ENCODE measurements around the gene WDR6.

WDR6 gene, protein sequence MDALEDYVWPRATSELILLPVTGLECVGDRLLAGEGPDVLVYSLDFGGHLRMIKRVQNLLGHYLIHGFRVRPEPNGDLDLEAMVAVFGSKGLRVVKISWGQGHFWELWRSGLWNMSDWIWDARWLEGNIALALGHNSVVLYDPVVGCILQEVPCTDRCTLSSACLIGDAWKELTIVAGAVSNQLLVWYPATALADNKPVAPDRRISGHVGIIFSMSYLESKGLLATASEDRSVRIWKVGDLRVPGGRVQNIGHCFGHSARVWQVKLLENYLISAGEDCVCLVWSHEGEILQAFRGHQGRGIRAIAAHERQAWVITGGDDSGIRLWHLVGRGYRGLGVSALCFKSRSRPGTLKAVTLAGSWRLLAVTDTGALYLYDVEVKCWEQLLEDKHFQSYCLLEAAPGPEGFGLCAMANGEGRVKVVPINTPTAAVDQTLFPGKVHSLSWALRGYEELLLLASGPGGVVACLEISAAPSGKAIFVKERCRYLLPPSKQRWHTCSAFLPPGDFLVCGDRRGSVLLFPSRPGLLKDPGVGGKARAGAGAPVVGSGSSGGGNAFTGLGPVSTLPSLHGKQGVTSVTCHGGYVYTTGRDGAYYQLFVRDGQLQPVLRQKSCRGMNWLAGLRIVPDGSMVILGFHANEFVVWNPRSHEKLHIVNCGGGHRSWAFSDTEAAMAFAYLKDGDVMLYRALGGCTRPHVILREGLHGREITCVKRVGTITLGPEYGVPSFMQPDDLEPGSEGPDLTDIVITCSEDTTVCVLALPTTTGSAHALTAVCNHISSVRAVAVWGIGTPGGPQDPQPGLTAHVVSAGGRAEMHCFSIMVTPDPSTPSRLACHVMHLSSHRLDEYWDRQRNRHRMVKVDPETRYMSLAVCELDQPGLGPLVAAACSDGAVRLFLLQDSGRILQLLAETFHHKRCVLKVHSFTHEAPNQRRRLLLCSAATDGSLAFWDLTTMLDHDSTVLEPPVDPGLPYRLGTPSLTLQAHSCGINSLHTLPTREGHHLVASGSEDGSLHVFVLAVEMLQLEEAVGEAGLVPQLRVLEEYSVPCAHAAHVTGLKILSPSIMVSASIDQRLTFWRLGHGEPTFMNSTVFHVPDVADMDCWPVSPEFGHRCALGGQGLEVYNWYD

GRCh38 chr3:49007068-49007770 lies at the start of gene WDR6:
TSS of gene WDR6 (plus strand) at chr3:49007391. CDS start at chr3:49007432, 41 bp downstream.
- DNase-seq (ENCODE audit: low read depth in 4 of 4, low spot score in 1 of 4), result peak; percentile 89 to 98 (median 95)

DNA sequence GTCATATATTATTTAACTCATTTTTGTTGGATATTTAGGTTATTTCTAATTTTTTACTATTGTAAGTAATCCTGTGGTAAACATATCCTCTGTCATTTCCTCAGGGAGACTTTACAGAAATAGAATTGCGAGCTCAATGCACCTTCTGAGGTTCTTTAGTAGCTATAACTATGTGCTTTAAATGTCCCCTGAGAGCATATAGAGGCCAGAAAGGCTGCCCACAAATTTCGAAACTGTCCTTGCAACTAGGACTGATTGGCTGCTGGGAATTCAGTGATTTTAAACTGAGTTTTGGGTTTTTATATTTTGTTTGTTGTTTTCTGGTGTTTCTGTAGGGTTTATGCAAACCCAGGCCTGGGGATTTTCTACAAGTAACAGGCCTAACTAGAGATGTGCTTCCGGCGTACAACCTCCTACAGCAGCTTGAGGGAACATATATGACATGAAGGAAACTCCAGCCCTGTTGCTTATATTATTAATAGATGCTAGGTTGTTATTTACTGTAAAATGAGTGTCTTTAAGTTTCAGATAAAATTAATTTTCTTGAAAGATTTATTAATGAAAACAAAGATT lies 46.3 kb upstream of the WDR6 start:
- DNase-seq (ENCODE audit: low read depth in 4 of 4, low spot score in 1 of 4), result no peak

- DNase-seq (ENCODE audit: low read depth in 4 of 4, low spot score in 1 of 4), result no peak
Observed at GRCh38 chr3:48962340-48962739, 44.9 kb upstream of the WDR6 start.

- DNase-seq (ENCODE audit: low read depth in 4 of 4, low spot score in 1 of 4), result no peak
Observed at GRCh38 chr3:48962939-48963338, 44.3 kb upstream of the WDR6 start.

DNA sequence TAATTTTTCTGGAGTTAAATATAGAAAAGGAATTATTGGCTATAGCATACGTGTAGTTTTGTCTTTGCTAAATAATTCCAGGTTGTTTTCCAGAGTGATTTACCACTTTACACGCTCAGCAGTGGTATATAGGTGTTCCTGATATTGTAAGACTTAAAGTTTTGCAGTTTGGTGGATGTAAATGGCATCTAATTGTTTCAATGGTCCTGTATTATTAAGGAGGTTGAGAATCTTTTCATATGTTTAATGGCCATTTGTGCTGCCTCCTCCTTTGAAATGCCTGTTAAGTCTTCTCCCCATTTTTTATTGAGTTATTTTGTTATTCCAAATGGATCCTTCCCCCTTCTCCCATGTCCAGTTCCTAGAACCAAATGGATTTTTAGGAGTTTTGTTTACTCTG lies 43.6 kb upstream of the WDR6 start:
- no peak for DNase-seq (ENCODE audit: low read depth in 4 of 4, low spot score in 1 of 4)

- DNase-seq (ENCODE audit: low read depth in 4 of 4, low spot score in 1 of 4), result no peak
Observed at GRCh38 chr3:48966367-48966766, 40.8 kb upstream of the WDR6 start.

- no peak for DNase-seq (ENCODE audit: low read depth in 4 of 4, low spot score in 1 of 4)
Observed at GRCh38 chr3:48966876-48967361, 40.3 kb upstream of the WDR6 start.

DNA sequence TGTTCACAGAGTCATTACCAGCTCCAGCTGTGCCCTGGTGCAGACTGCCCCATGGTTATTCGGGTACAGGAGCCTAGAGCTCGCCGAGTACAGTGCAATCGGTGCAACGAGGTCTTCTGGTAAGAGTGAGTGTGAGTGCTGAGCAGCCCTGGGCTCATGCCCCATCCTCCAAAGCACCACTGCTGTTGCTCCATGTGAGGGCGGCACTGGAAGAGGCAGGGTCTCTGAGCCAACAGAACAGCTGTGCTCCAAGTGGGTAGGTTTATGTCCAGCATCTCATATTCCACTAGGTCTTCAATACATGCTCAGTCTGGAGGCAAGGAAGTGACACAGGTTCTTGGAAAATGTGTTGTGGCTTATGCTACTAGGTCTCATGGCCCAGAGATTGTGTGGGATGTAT lies 36.6 kb upstream of the WDR6 start:
- no peak for DNase-seq (ENCODE audit: low read depth in 4 of 4, low spot score in 1 of 4)

GRCh38 chr3:48974076-48974864 lies 32.9 kb upstream of the WDR6 start:
- no peak for DNase-seq (ENCODE audit: low read depth in 4 of 4, low spot score in 1 of 4)

GRCh38 chr3:48979451-48979850 lies 27.7 kb upstream of the WDR6 start:
- no peak for DNase-seq (ENCODE audit: low read depth in 4 of 4, low spot score in 1 of 4)

DNA sequence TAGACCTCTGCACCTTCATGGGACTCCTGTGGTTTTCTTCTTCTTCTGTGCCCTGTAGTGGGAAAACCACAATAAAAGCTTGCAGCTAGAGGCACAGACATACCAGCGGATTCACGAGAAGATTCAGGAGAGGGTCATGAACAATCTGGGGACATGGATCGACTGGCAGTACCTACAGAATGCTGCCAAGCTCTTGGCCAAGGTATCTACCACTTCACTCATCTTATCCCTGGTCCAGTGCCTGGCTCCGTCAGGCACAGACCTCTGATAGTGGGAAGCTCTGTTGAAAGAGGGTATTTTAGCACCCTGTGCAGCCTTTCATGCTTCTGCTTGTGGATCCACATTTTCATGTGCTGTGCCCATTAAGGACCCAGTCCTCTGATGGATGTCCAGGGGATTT lies 26.9 kb upstream of the WDR6 start:
- no peak for DNase-seq (ENCODE audit: low read depth in 4 of 4, low spot score in 1 of 4)

- no peak for DNase-seq (ENCODE audit: low read depth in 4 of 4, low spot score in 1 of 4)
Observed at GRCh38 chr3:48982016-48982415, 25.2 kb upstream of the WDR6 start.

GRCh38 chr3:48982686-48983085 lies 24.5 kb upstream of the WDR6 start:
- no peak for DNase-seq (ENCODE audit: low read depth in 4 of 4, low spot score in 1 of 4)

DNA sequence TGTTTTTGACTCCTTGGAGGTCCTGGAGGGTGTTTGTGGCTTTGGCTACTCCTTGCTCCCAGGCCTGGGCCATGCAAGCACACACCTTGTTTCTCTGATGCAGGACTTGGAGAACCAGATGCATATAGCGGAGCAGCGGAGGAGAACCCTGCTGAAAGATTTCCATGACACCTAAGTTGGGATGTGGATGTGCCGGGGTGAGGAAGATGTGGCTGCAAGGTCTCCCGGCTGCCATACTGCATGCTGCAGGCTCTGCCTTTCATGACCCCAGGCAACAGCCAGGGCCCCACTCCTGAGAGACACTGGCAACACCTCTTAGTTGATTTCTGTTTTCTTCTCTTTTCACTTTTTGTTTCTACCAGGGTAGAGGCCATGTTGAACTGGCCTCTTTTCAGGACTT lies 24.1 kb upstream of the WDR6 start:
- DNase-seq (ENCODE audit: low read depth in 4 of 4, low spot score in 1 of 4), result no peak

- DNase-seq (ENCODE audit: low read depth in 4 of 4, low spot score in 1 of 4), result no peak
Observed at GRCh38 chr3:48984663-48985062, 22.5 kb upstream of the WDR6 start.

DNA sequence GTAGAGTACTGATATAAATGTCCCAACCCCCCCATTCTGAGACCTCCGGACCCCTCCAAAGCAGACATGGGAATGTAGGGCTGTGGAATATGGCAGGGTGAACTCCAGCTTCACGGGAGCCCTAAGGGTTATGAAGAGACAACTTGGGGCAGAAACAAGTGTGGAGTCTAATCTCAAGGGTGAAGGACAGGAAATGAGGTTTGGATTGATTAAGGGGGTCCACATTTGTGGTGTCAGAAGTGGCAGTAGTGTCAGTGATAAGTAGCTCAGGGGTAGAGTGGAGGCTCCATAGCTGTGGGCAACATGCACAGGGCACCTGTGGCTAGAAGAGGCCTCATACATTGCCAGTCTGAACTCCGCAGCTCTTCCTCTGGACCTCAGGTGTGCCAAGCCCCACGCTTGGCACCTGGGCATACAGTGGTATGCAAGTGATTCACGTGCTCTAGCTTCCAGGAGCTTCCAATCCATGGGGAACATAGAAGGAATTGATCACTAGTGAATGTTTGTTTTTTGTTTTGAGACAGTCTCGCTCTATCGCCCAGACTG lies 21.3 kb upstream of the WDR6 start:
- no peak for DNase-seq (ENCODE audit: low read depth in 4 of 4, low spot score in 1 of 4)

DNA sequence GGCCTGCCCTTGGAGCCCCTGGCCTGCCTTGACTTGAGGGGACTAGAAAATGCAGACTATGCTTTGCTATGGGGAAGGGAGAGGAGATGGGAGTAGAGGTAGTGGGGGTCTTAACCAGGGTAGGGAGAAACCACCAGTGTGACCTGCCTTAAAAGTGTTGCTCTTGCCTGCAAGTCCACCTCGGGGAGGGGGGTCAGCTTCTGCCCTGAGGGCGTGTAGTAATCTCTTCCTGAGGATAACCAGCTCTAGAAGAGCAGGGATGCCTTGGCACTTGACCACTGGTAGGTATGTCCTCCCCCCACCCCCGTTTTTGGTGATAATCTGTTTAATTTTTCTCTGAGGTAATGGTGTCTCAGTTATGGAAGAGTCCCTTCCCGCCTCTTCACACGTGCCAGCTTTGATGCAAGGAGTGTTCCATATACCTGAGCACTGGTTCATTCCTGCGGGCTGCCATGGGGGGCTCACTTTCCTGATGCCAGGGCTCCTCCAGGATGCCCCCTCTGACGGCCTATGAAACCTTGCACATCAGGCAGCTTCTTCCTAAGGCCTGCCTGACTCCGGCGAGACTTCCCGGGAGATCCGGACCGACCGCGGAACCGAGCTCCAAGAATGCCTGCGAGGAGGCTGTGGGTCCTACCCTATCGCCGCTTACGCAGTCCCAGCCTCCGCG lies 17.9 kb upstream of the WDR6 start:
- no peak for DNase-seq (ENCODE audit: low read depth in 4 of 4, low spot score in 1 of 4)

DNA sequence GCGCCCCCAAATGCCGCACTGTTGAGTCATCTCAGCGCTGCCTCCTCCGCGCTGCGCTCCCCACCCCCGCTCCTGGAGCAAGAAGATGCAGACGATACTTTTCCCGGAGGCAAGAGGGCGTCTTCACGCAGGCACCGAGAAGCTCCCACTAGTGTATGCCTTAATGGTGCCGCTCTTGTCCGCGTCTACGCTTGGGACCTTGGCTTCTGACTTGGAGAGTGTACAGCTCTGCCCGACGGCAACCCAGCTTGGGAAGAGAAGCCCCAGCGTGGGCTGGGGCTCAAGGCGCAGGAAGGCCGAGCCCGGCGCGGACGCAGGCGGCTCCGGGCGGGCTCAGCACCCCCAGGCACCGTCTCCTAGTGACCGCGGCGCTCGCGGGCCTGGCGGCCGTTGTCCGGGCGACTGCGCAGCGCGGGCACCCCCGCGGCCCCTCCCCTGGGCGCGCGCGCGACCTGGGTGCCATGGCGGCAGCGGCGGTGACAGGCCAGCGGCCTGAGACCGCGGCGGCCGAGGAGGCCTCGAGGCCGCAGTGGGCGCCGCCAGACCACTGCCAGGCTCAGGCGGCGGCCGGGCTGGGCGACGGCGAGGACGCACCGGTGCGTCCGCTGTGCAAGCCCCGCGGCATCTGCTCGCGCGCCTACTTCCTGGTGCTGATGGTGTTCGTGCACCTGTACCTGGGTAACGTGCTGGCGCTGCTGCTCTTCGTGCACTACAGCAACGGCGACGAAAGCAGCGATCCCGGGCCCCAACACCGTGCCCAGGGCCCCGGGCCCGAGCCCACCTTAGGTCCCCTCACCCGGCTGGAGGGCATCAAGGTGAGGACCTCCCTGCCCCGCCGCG lies 17.2 kb upstream of the WDR6 start, which contains the start of gene P4HTM:
Gene P4HTM (plus strand): TSS at position 446 of the 840 bp plus-strand sequence. CDS start 16 bp downstream, at position 462.
- DNase-seq (ENCODE audit: low read depth in 4 of 4, low spot score in 1 of 4), result peak; percentile 50 to 83 (median 65)
